Suppressor macrophage (primary cell): ENCODE data around the gene UBASH3B.

Experiments
- DNase-seq, 4 experiments: peaks; one replicate each; pipeline ENCODE4 v3.0.0-alpha.2; 2020 to 2022

UBASH3B gene

DNA sequence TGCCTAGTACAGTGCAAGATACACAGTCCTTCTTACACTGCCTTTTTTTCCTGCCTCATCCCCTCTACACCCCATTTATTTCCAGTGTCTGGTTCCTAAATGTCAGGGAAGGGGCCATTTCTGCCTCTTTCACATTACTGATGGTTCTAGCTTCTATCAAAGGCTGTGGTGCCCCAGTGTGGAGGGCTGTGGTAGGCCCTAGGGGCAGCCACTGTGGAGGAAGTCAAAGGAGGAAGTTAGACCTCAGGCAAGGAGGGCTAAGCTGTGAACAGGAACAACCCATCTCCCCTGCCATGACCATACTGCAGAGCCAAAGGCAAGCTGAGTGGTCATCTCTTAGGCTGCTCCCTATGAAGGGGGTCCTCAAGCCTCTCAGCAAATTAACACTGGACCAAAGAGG lies 100.9 kb downstream of the UBASH3B start:
- DNase-seq: peak; percentile 87 to 94 (median 92)

DNA sequence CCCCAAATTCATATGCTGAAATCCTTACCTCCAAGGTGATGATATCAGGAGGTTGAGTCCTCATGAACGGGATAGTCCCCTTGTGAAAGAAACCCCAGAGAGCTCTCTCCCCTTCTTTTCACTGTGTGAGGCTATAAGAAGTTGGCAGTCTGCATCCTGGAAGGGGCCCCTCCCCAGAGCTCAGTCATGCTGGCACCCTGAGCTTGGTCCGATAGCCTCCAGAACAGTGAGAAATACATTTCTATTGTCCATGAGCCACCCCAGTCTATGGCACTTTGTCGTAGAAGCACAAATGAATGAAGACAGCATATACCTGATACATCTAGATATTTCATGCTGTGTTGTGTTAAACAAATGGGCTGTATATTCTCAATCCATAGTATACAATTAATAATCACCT lies 101.7 kb downstream of the UBASH3B start:
- DNase-seq: no peak

DNA sequence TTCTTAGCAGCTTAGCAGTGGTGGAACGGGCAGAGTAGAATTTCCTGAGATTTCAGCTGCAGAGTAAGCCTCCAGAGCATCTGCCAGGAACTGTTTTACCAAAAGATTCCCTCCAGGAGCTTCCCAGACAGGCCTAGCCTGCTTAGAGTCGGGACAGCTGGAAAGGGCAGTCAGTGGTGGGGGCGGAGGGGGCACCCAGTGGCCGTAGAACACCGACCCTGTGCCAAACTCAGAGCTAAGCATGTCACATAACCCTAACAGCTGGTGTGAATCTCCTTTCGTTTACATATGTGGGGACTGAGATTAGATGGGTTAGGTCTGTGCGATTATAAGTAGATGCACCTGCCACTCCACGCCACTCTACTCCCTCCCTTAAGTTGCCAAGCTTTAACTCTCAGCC lies 102.8 kb downstream of the UBASH3B start:
- DNase-seq: no peak

DNA sequence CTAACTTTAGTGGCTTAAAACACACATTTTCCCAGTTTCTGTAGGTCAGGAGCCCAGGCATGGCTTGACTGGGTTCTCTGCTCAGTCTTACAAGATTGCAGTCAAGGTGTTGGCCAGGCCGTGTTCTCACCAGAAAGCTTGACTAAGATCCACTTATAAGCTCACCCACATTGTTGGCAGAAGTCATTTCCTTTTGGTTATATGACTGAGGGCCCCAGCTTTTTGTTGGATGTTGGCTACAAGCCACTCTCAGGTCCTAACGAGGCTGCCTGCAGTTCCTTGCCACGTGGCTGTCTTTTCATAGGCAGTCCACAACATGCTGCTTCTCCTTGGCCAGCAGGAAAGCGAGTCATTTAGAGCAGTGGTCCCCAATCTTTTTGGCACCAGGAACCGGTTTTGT lies 103.5 kb downstream of the UBASH3B start:
- DNase-seq: no peak

DNA sequence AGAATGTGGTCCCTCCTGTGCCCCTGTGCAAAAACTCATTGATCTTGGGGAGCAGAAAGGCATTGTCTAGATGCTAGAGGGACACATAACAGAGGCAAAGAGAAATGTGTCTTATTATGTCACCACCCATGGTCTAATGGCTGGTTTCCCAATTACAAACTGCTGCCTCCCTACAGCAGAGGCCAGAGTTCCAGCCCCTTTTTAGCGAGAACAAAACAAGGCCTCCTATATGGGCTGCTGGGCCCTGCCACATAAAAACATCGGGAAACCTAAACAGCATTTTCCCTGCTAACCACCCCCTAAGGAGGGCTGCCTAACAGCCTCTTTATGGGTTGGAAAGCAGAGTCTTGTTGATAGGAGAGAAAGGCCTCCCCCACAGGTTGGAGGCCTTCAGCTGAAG lies 107.6 kb downstream of the UBASH3B start:
- DNase-seq: no peak

DNA sequence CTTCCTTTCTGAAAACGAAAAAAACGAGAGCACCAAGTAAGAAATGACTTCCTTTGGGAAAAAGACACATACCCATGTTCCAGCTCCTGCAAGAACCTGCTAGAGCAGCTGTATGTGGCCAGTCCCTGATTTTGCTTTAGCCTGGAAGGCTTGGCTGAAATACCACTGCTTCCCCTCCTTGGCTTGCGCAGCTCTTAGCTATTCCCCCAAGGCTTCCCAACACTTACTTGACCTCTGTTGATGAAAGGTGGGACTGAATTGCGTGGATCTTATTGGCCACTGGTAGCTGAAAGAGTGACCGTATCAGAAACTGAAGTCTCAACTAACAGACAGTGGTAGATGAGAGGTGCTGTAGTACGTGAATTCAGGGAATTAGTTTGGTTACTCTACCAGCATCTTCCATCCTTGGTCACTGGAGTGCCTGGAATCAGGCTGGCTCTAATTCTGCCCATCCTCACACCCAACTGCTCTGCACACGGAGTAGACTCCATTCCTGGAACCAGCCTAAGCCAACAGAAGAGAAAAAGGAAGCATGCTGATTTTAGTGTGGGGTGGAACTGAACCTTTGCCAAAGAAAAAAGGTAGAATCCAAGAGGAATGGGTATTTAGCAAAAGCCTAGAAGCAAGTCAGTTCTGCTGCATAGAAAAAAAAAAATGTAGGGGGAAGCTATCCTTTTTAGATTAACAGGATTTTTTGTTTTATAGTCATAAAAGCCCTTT lies 109.0 kb downstream of the UBASH3B start:
- no peak for DNase-seq

DNA sequence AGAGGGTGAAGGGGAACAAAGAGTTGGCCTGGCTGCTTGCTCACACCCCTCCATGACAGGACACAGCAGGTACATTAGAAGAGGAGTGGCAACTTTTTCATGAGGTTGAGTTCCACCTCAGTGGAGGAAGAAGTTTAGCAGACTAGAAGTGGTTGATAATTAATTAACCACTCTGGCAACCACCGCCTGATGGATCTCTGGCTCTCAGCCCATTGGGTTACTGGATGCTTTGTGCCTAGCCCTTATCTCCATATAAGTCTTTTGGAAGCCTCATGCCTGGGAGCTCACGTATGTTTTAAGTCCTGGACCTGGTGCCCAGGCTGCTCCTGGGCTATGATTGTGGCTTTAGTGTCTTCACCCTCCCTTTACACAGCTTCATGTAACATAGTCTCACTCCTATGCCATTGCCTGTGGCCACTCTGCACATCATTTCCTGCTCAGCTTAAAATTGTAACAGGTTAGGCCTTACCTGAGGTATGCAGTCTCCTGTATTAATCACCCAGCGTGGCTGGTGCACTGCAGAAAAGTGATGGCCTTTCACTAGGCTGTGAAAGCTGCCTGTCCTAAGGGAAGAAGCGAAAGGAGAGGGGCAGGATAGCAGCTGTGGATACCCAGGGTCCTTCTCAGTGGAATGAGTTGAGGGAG lies 110.1 kb downstream of the UBASH3B start:
- DNase-seq: no peak

DNA sequence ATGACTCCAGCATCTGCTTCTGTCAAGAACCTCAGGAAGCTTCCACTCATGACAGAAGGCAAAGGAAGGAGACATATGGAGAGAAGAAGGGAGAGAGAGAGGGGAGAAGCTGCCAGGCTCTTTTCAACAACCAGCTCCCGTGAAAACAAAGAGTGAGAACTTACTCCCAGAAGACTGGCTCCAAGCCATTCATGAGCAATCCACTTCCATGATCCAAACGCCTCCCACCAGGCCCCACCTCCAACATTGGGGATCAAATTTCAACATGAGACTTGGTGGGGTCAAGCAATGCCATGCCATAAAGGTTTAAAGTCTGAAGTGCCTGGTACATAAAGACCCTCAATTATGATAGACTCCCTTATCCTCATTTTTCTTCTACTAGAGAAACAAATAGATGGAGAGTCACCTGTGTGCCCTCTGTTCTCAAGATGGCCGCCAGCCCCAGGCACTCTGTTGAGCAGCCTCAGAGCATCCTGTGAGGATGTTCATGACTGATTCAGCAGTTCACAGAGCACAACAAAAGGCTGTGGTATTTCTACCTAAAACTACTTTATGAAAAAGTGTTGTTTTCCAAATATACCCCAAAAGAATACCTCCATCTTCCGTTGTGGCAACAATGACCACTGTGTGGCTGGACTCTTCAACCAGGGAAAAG lies 113.7 kb downstream of the UBASH3B start:
- no peak for DNase-seq

DNA sequence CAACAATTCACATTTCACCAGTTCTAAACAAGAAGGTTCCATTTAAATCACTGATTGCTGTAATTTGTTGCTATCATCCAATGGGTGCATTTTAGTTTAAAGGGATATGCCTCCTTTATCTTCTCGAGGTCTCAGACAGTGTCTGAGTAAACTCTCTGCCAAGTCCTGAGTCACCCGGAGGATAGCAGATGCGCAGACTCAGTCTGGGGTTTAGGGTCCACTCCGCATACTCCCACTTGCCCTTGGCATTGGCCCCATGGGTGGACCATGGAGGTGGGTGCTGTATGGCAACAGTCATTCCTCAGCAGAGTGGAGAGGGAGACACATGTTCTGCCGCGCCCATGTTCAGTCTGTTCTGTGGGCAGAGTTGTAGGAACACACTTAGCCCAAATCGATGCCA lies 117.4 kb downstream of the UBASH3B start:
- DNase-seq: no peak

DNA sequence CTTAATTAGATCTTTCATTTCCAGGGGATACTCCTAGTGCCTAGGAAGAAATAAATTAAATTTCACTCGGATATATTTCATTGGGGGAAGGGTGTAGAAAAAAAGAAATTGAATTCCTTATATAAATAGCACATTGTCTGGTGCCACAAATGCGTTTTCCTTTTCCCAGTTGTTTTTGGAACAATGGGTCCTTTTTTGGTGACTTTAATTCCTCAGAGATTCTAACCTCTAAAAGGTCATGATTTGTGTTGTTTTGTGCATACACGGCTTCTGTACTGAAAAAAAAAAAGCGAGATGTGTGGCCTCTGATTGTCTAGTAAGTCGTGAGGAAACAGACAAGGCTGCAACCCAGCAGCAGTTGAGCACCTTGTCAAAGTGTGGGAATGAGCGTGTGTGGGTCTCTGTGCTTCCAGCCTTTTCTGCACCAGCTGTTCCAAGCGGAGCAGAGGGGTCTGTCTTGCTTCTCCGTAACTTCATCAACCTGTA lies 118.3 kb downstream of the UBASH3B start:
- no peak for DNase-seq

DNA sequence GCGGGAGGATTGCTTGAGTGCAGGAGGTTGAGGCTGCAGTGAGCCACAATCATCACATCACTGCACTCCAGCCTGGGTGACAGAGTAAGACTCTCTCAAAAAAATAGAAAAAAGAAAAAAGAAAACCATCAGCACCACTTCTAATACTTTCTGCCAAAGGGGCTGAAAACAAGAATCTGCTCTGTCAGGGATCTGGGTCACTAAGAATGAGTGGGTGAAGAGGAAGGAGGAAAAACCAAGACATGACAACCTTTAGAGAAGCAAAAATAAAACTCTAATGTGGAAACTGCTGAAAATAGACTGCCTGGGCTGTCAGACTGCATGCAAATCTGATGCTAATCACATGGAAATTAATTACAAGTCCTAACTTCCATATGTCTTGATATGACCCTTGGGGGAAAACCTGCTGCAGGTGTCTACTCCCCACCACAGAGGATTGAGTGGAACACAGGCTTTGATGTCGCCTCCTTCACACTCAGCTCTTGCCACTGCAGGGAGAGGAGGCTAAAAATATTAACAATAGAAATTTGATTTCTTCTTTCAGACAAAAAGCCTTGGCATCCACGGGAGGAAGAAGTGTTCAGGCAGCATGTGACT lies 120.3 kb downstream of the UBASH3B start:
- DNase-seq: peak in 3 of 4 experiments; percentile 56 to 75 (median 73)

DNA sequence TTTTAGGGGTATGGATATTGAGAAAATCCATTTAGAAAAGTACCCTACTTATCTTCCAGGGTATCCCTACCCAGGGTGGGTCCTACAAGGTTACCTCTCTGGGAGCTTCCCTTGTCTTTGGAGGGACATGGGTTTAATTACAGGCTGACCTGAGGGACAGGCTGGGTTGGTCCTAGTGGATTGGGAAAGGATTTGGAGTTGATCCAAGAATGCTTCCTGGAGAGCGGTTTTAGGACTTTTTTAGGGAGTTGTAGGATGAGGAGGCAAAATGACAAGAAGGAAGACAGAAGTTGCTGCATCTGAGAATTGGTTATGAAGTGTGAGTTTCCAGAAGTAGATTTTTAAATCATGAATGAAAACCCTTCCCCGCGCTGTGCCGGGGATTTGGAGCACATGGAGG lies 121.0 kb downstream of the UBASH3B start:
- DNase-seq: no peak

DNA sequence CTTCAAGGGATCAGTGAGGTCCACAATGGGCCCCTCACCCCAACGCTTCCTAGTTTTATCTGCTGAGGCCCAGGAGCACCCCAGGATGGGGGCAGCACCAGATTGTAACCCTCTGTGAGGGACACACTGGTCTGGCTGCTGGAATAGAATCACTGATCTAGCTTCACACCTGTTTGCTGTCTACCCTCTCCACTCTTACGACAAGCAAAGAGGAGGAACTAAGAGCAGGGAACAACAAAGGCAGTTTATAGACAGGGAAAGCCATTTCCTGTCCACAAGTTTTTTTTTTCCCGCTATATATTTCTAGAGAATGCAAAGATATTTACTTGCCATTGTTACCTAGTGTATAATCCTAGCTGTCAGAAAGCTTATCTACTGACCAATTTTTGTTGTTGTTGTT lies 121.8 kb downstream of the UBASH3B start:
- no peak for DNase-seq

DNA sequence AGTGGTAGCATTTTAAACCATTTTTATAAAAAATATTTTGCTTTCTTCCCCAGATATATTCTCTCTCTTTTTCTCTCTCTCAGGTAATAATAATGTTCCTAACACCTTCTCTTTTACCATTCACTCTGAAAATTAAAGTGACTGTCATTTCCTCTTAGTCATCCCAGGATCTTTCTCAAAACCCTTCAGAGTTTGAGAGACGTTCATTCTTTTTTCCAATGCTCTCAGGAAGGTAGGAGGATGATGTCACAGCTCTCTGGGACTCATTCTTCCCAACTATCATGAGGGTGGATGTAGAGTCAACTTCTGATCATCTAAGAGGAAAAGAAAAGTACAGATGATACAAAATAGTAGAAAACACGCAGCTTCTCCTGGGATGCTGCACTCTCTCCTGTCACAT lies 122.6 kb downstream of the UBASH3B start:
- DNase-seq: peak in 3 of 4 experiments; percentile 40 to 57 (median 50)

DNA sequence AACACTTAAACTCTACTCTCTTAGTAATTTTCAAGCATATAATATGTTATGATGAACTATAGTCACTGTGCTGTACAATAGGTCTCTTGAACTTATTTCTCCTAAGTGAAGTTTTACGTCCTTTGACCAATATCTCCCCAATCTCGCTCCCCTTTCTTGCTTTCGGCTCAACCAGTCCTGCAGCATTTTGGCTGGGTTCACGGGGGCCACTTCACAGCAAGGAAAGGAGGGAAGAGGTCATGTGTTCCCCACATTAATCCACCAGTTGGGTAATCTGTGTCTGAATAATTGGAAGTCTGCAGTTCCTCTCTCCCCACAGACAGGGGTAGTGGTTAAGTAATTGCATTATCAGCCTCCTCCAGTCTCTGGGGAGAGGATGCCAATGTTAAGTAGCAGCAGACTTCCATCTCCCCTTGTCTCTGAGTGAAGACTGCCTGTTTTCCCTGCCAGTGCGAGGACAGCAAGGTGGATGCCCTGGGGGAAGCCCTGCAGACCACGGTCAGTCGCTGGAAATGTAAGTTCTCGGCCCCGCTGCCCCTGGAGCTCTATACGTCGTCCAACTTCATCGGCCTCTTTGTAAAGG lies 123.6 kb downstream of the UBASH3B start:
- peak; percentile 62 to 84 (median 78) for DNase-seq

DNA sequence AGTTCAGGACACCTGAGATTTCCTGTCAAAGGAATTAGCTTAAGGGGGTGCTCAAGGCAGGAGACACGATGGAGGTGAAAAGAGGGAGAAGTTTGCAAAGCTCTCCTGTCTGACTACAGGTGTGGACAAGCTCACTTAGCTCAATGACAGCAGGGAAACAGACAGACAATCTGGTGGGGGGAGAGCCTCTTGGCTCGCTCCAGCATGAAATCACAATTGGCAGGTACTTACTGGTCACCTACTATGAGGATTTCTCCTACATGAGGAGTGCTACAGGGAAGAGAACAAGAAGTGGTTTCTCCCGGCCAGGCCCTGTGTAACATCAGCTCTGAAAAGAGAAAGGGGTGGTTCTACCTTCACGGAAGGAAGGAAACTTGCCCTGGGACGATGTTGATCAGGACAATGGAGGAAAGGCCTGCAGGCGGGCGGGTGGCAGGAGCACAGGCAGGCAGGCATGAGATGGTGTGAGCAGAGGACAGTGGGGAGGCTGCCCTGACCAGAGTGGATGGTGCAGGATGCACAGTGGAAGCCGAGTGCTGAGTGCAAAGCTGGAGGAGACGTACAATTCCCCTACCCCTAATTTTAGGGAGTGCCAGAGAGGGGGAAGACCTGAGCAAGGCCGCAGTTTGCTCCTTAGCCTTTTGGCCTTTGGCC lies 124.9 kb downstream of the UBASH3B start:
- DNase-seq: no peak

DNA sequence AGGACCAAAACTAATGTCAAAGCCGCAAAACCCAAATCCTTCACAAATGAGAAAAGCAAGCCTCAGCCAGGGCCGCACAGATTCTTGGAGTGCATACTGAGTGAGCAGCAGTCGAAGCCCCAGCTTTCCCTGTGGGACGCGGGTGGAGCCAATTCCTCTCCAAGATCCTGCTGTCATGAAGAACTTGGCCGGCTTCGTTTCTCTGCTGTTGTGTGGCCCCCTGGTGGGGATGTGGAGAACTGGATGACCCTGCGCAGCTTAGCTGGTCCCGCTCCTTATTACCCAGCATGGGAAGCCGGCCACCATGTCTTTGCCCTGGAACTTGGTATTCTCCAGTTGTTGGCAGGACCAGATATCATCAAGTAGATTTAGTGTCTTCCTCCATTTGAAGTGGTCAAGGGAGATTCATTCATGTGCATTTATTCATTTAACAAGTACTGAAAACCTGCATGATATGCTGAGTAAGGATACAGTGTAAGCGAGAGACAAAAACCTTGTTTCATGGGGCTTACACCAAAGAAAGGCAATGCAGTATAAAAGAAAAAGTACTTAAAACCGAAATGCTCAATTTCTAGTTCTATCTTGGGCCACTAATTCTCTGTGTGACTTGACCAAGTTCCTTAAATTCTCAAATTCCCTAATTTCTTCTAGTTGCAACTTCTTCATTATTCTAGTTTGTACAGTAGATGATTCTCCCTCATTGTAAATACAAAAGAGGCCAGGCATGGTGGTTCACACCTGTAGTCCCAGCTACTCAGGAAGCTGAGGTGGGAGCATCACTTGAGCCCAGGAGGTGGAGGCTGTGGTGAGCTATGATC lies 126.1 kb downstream of the UBASH3B start:
- DNase-seq: peak; percentile 87 to 90 (median 89)

DNA sequence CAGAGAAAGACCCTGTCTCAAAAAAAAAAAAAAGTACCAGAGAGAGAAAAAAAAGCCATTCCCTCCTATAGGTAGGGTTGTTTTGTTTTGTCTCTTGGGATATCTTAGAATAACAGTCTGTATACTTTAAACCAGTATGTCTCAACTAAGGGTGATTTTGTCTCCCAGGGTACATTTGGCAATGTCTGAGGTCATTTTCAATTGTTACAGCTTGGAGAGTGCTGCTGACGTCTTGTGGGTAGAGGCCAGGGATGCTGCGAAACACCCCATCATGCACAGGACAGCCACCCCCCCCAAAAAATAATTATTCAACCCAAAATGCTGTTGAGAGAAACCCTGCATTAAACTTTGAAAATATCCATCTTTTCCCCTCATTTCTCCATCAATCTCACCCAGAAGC lies 126.7 kb downstream of the UBASH3B start:
- DNase-seq: peak; percentile 46 to 73 (median 58)

DNA sequence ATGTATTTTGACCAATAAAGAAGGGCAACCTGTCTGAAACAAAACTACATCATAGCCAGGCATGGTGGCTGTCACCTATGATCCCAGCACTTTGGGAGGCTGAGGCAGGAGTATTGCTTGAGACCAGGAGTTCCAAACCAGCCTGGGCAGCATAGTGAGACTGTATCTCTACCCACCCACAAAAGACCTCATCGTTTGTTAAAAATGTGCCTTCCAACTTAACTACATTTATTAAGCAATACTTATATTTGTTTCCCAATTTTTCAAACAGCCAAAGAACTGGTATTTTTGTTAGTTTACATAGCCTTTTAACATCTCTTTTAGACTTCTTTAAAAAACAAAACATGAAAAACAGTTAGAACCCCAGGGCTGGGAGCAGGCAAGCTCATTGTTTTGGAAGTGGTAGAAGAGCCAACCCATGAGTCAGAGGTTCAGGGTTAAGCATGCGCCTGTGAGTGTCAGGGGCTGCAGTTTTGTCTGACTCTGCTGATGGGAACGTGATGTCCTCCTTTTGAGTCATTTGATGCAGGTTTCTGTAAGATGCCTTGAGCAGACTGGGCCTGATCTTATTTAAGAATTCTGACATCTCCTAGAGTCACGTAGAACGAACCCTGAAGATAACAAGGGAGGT lies 128.9 kb downstream of the UBASH3B start:
- no peak for DNase-seq

DNA sequence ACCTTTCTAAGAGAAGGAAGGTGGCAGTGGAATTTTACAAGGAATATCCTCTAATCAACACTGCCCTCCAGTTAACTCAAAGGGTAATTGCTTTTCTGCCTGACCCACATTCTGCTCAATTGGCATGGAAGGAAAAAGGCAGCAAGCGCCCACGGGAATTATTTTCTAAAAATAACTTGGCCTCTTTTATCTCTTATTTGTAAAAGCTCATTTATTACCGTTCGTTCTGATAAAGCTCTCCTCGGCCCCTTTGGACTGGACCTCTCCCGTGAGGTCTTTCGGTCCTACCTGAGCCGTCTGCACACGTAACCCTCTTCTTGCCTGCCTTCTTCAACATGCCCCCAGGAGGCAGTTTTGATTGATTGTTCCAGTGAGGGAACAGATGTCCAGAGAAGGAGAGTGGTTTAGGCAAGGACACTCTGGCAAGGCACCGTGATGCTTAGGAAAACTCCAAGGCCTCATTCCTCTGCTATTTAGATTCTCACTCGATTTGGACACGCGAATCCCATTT lies 129.6 kb downstream of the UBASH3B start:
- no peak for DNase-seq

DNA sequence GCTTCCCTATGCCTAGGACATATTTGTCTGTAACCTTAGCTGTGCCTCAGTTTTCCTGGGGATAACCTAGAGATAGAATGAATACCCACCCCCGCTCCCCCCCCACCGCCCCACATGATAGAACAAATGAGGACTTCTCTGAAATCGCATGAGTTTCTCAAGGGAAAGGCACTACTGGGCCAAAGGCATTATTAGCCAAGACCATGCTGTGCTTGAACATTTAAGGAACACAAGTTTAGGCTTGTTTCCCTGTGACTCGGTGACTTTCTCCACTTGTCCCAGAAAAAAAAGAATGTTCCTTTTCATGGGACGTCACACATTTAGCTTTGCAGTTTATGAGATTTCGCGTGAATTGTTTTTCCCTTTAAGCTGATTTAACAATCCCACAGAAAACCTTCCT lies 131.4 kb downstream of the UBASH3B start:
- DNase-seq: peak in 3 of 4 experiments; percentile 48 to 62 (median 52)
